CD4-positive, alpha-beta T cell treated with Interleukin-4 for 4 hours (primary cell): ENCODE data around the gene ELOVL4.

Experiments used
- DNase-seq: peaks from one replicate; pipeline ENCODE4 v3.0.0-alpha.2; 2020

The ELOVL4 gene

GRCh38 chr6:79947191-79948186 is at the start of gene ELOVL4:
Gene ELOVL4 (minus strand): TSS chr6:79947553. CDS start chr6:79947279, 274 bp downstream.
- DNase-seq, result peak; percentile 68

DNA sequence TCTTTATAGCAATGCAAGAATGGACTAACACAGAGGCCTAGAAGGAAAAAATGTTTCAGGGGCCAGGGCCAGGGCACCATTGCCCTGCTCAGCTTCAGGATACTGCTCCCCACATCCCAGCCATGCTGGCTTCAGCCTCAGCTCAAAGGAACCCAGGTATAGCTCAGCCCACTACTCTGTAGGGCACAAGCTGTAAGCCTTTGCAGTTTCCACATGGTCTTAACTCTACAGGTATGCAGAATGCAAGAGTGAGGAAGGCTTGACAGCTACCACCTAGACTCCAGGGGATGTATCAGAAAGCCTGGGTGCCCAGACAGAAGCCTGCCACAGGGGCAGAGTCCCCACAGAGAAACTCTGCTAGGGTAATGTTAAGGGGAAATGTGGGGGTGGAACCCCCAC is 46.6 kb upstream of the ELOVL4 start:
- DNase-seq, result no peak

DNA sequence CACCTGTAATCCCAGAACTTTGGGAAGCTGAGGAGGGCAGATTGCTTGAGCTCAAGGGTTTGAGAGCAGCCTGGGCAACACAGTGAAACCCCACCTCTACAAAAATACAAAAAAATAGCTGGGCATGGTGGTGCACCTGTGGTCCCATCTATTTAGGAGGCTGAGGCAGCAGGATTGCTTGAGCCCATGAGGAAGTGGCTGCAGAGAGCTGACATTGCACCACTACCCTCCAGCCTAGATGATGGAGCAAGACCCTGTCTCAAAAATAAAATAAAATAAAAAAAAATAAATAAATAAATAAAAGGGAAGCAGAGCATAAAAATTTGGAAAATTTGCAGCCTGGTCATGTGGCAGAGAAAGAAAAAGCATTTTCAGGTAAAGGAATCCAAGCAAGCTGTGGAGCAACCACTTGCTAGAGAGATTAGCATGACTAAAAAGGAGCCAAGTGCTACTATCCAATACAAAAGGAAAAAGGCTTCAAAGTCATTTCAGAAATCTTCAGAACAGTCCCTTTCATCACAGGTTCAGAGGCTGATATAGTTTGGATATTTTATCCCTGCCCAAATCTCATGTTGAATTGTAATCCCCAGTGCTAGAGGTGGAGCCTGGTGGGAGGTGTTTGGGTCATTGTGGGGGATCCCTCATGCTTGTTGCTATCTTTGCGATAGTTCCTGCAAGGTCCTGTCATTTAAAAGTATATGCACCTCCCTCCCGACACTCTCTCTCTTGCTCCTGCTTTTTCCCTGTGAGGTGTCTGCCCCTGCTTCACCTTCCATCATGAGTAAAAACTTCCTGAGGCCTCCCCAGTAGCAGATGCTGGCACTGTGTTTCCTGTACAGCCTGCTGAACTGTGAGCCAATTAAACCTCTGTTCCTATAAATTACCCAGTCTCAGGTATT is 45.9 kb upstream of the ELOVL4 start:
- no peak for DNase-seq

DNA sequence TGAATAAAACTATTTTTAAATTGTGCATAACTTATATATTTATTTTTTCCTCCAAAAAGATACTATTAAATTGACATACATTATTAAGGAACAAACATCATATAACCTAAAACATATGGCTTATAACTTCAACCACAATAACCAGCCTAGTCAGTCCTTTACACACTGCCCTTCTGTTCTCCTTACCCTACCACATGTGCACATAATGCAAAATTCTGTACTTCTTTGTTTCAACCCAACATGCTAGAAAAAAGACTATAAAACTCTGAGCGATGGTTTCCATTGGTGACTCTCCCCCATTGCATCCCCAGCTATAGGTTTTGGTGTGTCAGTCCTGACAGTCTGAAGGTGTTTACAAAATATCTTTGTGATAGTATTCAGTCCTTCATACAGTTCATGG is 42.3 kb upstream of the ELOVL4 start:
- no peak for DNase-seq

DNA sequence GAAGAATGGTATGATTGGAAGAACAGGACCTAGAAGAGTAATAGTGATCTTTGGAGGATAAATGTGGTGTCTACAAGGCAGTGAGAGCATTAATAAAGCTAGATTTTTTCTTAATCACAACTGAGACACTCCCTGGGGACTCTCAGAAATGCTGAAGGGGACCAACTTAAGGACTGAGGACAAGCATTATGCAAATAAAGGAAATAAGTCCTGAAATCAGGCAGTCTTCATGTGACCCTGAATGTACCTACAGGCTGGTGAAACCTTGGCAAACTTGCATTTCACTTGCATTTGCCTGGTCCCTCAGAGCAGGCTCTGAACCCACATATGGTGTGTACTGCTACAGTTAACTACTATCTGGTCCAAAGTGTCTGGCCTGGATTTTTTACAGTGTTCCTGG is 37.8 kb upstream of the ELOVL4 start:
- DNase-seq, result no peak

GRCh38 chr6:79984261-79984660 is 36.9 kb upstream of the ELOVL4 start:
- peak; percentile 25 for DNase-seq

DNA sequence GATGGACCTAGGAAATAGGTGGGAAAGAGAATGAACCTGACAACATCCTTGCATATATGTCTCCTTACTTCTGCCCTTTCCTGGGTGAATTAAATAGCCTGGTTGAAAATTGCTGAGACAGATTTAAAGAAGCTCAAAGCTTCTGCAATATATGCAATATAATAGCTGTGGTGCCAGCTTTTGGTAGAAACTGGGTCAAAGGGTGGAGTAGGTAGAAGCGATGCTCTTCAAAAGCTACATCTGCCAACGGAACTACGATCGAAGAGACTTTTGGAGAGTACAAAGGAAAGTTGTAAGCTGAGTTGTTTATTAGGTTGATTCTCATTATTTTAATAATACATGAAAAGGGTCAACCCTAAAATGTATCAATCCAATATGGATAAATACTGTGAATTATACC is 34.3 kb upstream of the ELOVL4 start:
- no peak for DNase-seq

DNA sequence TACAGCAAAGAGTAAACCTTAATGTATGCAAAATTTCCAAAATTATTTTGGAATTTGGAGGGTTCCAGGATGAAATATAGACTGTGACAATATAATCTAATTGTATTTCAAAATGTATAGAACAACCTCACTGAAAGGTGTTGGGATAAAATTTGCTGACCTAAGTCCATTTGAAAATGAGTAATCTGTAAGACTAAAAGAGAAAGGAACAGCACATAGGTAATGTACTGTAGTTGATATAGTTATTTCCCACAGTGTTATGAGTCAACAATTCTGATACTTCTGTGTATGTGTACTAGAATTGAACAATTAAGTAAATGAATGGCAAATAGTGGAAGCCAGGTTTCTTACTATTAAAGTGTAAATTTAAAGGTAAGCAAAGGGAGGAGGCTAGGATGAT is 23.8 kb upstream of the ELOVL4 start:
- no peak for DNase-seq

GRCh38 chr6:79969784-79970183 is 22.4 kb upstream of the ELOVL4 start:
- DNase-seq, result no peak

DNA sequence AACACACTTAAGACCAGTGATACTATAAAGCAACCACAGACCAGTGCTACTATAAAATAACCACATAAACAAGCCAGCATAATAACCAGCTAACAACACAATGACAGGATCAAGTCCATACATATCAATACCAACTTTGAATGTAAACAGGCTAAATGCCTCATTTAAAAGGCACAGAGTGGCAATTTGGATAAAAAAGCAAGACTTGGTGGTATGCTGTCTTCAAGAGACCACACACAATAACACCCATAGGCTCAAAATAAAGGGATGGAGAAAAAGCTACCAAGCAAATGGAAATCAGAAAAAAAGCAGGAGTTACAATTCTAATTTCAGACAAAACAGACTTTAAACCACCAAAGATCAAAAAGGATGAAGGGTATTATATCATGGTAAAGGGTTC is 19.8 kb upstream of the ELOVL4 start:
- DNase-seq, result no peak

DNA sequence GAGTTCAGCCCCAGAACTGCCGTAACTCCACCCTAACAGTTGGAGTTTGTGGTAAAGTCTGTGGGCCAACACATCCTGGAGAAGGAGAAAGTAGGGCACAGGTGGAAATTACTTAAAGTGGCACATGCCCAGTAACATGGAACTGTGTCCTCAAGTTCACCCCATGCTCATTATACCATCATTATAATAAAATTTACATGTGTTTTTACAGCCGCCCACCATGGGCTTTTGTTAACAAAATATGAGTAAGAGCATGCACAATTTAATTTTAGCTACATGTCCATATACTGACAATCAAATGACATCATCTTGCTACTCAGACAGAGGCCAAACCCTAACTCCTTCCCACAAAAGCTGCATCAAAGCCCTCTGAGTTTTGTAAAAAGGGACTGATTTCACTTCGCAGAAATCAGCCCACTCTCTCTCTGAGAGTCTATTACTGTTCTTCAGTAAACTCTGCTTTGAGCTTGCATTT is 17.3 kb upstream of the ELOVL4 start:
- DNase-seq, result peak; percentile 20

- DNase-seq, result no peak
Measured at GRCh38 chr6:79954849-79955248, 7.5 kb upstream of the ELOVL4 start.

GRCh38 chr6:79949233-79949632 is 1.9 kb upstream of the ELOVL4 start:
- DNase-seq, result peak; percentile 80

DNA sequence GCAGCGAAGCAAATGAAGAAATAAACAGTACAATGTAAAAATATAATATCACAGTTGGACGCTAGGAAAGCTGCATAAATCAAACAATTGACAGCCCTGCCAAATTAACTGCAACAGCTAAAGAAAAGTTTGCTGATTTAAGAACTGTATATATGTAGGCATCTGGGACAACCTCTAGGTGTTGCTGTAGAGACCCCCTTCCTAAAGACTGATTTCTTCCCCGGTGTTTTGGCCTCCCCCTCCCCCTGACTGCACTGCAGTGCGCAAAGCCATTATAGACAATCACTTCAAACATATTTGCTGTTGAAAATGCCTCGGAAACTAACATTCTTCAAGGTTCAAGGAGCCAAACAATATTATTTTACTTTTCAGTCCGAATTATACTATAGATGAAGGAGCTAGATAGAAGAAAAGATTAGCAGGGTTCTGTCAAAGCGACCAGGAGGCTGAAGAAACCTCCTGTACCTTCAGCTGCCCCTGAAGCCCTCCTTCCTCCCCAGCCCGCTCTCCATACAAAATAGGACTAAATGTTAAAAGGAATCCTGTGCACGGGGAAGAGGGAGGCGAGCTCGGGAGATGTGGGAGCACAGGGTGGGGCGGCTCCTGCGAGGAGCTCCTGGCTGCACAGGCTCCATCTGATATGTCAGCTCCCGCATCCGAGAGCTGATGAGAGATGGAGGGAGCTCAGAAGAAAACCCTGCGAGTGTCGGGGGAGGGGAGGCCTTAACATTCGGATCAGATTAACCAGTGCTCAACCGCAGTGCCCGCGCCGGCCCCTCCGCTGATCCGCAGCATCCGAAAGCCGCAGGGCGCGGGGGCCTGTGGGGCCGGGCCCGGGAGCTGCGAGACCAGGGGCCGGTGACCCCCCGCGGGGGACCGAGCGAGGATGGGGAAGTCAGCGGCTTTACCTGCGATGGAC is 822 bp downstream of the ELOVL4 start:
- peak; percentile 25 for DNase-seq

DNA sequence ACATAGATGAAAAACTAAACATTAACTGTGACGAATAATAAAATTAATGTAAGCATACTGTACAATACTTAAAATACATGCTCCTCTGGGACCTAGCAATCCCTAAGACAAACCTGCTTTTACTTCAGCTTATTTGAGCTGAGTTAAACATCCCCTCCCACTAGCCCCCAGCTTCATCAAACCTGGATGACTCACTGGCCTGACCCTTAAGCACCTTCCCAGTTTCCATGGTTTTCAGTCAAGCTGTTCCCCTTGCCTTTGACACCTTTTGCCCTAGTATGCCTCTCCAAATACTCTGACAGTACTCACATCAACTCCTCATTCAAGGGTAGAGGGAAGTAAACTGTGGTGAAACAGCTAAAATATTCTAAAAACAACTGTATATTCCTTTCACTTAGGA is 4.2 kb downstream of the ELOVL4 start:
- DNase-seq, result no peak

DNA sequence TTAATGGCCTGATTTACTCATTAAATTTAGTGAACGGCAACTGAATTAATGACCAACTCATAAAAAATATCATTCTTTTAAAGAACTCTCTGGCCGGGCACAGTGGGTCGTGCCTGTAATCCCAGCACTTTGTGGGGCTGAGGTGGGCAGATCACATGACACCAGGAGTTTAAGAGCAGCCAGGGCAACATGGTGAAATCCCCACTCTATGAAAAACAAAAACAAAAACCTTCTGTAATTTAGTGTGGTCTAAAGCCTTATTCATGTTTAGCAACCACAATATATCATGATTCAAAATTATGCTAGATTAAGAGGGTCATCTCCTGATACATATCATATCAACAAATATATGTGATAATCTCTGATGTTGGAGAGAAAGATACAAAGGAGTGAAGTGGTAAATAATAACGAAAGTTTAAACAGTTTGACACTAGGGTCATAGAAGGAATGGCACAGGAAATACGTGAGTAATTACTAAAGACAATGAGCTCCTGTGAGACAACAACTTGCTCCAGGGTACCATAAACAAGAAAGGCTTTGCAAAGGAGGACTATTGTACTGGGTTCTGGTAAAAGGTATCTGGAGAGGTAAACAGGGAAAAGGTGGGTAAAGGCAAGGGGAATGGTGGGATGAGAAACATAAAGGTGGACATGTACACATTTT is 5.7 kb downstream of the ELOVL4 start:
- no peak for DNase-seq

GRCh38 chr6:79928478-79928998 is 18.8 kb downstream of the ELOVL4 start:
- DNase-seq, result no peak

DNA sequence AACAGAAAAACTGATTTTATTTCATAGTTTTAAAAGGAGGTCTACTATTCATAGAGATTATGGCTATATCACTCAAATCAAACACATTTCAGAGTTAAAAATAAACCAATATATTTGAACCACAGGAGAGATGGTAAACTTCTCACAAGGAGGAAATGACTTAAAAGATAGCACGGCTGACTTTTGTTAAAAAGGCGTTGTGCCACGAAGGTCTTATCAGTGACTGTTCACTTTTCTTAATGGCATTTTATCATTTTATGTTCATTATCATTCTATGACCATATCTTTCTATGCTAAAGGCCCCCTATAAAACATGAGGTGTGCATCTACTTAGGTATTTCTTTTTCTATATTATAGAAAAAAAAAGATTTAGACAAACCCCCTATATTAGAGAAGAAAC is 19.6 kb downstream of the ELOVL4 start:
- DNase-seq, result no peak

DNA sequence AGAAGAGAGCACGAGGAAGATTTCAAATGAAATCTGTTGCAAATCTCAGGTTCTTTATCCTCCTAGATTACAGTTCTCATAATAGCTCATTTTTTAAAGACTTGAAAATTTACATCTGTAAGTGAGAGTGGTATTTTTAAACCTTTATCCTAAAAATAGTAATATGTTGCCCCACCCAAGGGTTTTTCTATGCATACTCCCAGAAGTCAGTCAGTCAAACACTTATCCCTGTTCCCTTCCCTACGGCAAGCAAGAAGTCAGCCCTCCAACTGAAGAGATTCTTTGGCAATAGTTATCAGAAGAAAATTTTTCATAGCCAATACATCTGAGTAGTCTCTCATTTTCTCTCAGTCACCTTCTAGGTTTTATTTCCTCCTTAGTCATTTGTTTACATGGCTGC is 24.1 kb downstream of the ELOVL4 start:
- no peak for DNase-seq

- no peak for DNase-seq
Measured at GRCh38 chr6:79922018-79922417, 25.3 kb downstream of the ELOVL4 start.

- DNase-seq, result peak; percentile 3
Measured at GRCh38 chr6:79913369-79913768, 34.0 kb downstream of the ELOVL4 start.

DNA sequence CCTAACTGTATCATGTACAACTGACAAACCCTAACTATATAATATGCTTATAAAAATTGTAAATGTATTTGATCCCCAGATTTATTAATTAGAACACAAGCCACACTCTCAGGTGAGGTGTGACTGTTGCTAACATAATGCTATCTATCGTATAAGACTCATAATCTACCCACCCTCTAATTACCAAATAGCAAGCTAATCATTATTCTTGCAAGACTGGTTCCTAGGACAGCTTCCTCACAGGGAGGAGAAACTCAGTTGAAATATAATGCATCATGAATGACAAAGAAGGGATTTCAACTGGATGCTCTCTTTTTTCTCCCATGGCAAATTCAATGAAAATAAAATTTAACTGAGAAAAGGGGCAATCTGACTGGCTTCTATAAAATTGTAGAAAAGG is 35.4 kb downstream of the ELOVL4 start:
- DNase-seq, result no peak
